HG03175 (cell line): ENCODE measurements around the gene DDIT3.
"Not testable (repeated sequence)": the region's sequence is repeated elsewhere in the genome, so short reads cannot be mapped to it uniquely, and the experiment has no call there.

Experiments
- ATAC-seq: cut with Tn5 transposase; IDR thresholded peaks from one replicate; pipeline ENCODE4 v1.9.1; 2021; ENCODE audit warnings: mild to moderate bottlenecking, moderate library complexity; ENCODE audit not compliant: unreplicated experiment

The DDIT3 gene

GRCh38 chr12:57520053-57520818 is at the start of gene DDIT3:
Gene DDIT3 (minus strand): TSS chr12:57520514. CDS start chr12:57517406, 3,108 bp downstream.
- ATAC-seq: peak; percentile 72

GRCh38 chr12:57569858-57570257 is 49.5 kb upstream of the DDIT3 start:
- no peak for ATAC-seq

- no peak for ATAC-seq
These were observed 48.5 kb upstream of the DDIT3 start for GRCh38 chr12:57568838-57569237.

- no peak for ATAC-seq
These were observed 43.9 kb upstream of the DDIT3 start for GRCh38 chr12:57564178-57564740.

GRCh38 chr12:57563358-57563757 is 43.0 kb upstream of the DDIT3 start:
- ATAC-seq: no peak

GRCh38 chr12:57561117-57561516 is 40.8 kb upstream of the DDIT3 start:
- not testable (repeated sequence) for ATAC-seq

GRCh38 chr12:57560516-57560915 is 40.2 kb upstream of the DDIT3 start:
- ATAC-seq: no peak

GRCh38 chr12:57558864-57559263 is 38.5 kb upstream of the DDIT3 start:
- no peak for ATAC-seq

GRCh38 chr12:57554897-57555296 is 34.6 kb upstream of the DDIT3 start:
- no peak for ATAC-seq

GRCh38 chr12:57554453-57554852 is 34.1 kb upstream of the DDIT3 start:
- no peak for ATAC-seq

- no peak for ATAC-seq
These were observed 33.3 kb upstream of the DDIT3 start for GRCh38 chr12:57553343-57554202.

GRCh38 chr12:57552835-57553313 is 32.6 kb upstream of the DDIT3 start:
- ATAC-seq: no peak

GRCh38 chr12:57552306-57552651 is 32.0 kb upstream of the DDIT3 start:
- ATAC-seq: no peak

- no peak for ATAC-seq
These were observed 31.5 kb upstream of the DDIT3 start for GRCh38 chr12:57551637-57552305.

- no peak for ATAC-seq
These were observed 30.6 kb upstream of the DDIT3 start for GRCh38 chr12:57550641-57551549.

- ATAC-seq: no peak
These were observed 29.8 kb upstream of the DDIT3 start, which contains the start of gene KIF5A for GRCh38 chr12:57549909-57550640. Gene KIF5A (plus strand): TSS chr12:57550044. CDS start chr12:57550272, 228 bp downstream.

- no peak for ATAC-seq
These were observed 29.0 kb upstream of the DDIT3 start for GRCh38 chr12:57549203-57549908.

- ATAC-seq: no peak
These were observed 28.2 kb upstream of the DDIT3 start for GRCh38 chr12:57548488-57548887.

GRCh38 chr12:57548013-57548315 is 27.6 kb upstream of the DDIT3 start:
- ATAC-seq: no peak
